Measurements from ENCODE around the gene SPTSSA.

DNA sequence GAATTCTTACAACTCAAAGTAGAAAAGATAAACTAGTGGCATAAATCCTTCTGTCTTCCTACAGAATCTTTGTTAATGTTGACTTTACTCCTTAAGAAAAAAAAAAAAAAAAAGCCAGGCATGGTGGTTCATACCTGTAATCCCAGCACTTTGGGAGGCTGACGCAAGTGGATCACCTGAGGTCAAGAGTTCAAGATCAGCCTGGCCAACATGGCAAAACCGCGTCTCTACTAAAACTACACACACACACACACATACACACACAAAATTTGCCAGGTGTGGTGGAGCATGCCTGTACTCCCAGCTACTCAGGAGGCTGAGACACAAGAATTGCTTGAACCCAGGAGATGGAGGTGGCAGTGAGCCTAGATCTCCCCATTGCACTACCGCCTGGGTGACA is 17.7 kb upstream of the SPTSSA start:
- no peak for TF ChIP-seq TAF1 (IDR thresholded peaks at IDR 0.05; ENCODE audit: borderline replicate concordance, insufficient read depth, low read length)
- no peak for TF ChIP-seq POLR2AphosphoS5 (IDR thresholded peaks at IDR 0.05; ENCODE audit: low read depth, low read length)
- TF ChIP-seq FOXP2 (optimal IDR thresholded peaks at IDR 0.05; ENCODE audit: borderline replicate concordance, extremely low read depth, extremely low read length, insufficient read depth): no peak
- TF ChIP-seq, protein P1, sequence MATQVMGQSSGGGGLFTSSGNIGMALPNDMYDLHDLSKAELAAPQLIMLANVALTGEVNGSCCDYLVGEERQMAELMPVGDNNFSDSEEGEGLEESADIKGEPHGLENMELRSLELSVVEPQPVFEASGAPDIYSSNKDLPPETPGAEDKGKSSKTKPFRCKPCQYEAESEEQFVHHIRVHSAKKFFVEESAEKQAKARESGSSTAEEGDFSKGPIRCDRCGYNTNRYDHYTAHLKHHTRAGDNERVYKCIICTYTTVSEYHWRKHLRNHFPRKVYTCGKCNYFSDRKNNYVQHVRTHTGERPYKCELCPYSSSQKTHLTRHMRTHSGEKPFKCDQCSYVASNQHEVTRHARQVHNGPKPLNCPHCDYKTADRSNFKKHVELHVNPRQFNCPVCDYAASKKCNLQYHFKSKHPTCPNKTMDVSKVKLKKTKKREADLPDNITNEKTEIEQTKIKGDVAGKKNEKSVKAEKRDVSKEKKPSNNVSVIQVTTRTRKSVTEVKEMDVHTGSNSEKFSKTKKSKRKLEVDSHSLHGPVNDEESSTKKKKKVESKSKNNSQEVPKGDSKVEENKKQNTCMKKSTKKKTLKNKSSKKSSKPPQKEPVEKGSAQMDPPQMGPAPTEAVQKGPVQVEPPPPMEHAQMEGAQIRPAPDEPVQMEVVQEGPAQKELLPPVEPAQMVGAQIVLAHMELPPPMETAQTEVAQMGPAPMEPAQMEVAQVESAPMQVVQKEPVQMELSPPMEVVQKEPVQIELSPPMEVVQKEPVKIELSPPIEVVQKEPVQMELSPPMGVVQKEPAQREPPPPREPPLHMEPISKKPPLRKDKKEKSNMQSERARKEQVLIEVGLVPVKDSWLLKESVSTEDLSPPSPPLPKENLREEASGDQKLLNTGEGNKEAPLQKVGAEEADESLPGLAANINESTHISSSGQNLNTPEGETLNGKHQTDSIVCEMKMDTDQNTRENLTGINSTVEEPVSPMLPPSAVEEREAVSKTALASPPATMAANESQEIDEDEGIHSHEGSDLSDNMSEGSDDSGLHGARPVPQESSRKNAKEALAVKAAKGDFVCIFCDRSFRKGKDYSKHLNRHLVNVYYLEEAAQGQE (IDR thresholded peaks at IDR 0.05; ENCODE audit: insufficient read depth in 1 of 2, low read depth in 2 of 2, low read length in 2 of 2): no peak
- no peak for TF ChIP-seq SIN3A (IDR thresholded peaks at IDR 0.05; ENCODE audit: borderline replicate concordance, insufficient read depth, low read length)

All from PFSK-1 (cell line).